HG02610 (cell line): Measurements from ENCODE around the gene UBE2D3.
"Not testable (repeated sequence)": the region's sequence is repeated elsewhere in the genome, so short reads cannot be mapped to it uniquely, and the experiment has no call there.

Source experiments
- ATAC-seq: cut with Tn5 transposase; IDR thresholded peaks from one replicate; pipeline ENCODE4 v1.9.1; 2021; ENCODE audit warnings: mild to moderate bottlenecking, moderate library complexity; ENCODE audit not compliant: unreplicated experiment

Gene UBE2D3

DNA sequence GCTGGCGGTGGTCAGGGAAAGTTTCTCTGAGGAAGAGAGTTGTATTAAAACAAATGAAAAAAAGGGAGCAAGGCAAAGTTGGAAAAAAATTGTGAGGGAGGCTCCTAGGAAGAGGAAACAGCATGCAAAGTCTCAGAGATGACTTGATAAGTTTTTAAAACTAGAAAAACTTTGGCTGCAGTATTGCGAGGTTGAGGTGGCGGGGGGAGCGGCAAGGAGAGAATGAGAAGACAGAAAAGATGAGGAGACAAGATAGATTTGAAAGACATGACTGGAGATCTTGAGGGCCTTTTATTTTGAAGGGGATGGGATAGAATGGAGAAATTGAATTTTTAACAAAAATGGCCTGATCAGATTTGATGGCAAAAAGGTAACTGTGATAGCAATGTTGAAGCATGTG is 4.8 kb upstream of the UBE2D3 start:
- ATAC-seq = no peak

DNA sequence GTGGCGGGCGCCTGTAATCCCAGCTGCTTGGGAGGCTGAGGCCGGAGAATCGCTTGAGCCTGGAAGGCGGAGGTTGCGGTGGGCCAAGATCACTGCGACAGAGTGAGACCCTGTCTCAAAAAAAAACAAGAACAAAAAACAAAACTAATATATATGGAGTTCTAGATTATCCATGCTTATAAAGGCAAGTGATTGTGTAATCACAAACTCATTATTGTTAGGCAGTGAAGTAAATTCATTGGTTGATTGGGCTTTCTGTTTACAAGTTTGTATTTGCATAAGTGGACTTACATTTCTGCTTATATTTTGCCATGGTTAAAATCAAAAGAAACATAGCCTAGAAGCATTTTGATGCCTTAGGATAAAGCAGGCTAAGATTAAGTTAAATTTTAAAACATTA is 2.5 kb upstream of the UBE2D3 start:
- ATAC-seq = no peak

DNA sequence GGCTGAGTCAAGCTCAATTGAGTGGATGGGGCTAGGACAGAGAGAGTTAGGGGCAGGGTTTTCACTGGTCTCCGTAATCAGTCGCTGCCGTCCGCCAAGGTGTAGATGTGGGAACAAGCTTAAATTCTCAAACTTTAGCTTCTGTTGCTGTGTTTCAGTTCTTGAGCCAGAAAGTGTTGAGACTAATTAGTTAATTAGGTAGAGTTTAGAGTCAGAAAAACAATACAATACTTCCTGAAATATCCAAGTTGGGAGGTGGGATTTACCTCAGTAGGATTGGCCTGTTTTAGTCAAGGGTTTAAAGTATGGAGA is 1.1 kb upstream of the UBE2D3 start:
- ATAC-seq = no peak

DNA sequence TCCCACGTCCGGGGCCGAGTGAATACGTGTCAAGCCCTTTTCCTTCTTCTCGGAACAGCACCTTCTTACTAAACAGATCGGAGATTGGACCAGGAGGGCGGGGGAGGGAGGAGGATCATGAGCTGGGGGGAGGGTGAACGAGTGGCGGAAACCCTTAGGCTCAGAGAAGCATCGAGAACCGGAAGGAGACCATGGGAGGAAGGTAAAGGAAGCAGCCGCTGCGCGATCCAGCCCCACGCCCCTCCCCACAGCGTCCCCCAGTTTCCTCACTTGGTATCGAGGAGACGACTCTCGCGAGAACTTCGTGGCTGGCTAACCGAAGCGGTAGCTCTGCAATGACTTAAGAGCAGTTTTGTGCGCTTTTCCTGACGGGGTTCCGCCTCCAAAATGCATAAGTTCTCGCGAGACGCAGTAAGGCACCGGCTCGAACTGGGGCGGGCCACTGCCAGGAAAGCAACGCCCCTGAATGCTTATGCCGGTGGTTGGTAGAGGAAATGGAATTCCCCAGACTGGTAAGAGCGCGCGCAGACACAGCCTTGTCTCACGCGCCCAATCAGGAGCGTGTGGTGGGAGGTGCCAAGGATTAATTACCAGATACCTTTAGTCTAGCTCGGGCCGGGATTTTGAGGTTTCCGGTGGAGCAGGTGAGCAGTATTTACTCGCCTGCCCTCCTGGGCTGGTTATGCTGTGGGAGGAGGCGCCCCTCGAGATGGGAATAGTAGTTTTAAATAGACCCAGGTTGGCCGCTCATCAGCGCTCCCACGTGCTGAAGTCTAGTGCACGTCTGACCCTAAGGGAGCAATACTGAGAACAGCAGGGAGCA is 534 bp upstream of the UBE2D3 start:
- peak; percentile 72 for ATAC-seq

DNA sequence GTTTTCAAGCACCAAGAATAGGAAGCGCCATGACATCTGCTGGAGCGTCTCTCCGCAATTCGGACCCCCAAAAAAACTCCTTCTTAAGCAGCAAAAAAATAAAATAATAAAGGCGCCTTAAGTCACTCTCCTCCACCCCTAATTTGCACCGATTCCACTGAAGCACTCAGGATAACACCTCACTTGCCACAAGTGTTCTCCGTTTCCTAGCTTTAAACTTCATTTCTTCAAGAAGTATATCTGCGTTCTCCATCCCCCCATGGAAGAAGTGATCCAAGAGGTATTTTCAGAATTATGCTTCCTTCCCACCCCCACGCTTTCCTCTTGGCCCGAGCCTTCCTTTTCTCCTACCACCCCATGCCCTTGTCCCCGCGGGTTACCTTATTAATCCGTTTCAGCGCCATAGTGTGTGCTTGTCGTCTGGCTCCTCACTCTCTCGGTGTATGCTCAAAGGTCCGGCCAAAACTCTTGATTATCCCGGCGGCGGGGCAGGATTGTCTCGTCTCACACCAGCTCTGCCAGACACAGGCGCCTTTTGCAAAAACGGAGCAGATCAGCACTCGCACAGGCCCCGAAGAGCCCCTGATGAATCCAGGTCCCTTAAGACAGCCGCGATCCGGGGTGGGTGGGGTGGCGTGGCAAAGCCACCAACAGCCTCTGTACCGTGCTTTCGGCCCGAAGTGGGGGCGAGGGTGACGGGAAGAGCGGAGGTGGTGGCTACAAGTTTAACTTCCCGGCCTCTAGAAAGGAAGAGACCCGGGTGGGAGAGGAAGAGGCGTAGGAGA is 1.1 kb downstream of the UBE2D3 start:
- no peak for ATAC-seq

DNA sequence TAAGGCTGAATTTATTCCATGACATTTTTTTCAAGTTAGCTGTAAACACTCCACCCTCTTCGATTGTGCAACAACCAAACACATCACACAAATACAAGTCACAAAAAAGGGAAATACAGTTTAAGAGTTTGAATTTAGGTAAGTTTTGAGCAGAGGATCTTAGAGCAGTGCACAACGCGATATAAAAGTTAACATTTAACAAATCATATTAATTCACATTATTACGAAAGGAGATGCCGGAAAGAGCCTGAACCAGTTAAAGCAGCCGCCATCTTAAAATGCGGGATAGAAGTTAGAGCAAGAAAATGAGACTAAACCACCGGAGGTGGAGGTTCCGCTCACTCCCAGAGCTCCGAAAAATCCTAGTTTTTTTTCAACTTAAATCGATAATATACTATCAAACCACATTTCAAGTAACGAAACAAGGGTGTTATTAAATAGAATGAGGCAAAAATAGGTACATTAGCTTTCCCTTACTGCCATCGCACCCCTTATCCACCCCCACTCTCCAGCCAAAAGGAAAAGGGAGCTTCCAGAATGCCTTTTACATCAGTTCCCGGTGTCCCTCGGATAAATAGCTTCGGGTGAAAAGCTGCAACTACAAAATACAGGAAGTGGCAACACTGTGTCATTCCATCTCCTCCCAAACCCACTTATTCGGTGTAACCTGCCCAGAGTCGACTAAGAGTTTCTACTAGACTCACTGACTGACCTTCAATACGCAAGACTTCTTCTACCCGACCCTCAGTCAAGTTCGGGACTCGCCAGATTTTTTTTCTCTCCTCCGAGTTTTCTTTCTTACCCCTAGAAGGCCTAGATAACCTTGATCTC is 1.9 kb downstream of the UBE2D3 start:
- ATAC-seq = no peak

GRCh38 chr4:102824398-102824797 is 3.0 kb downstream of the UBE2D3 start:
- ATAC-seq = no peak

DNA sequence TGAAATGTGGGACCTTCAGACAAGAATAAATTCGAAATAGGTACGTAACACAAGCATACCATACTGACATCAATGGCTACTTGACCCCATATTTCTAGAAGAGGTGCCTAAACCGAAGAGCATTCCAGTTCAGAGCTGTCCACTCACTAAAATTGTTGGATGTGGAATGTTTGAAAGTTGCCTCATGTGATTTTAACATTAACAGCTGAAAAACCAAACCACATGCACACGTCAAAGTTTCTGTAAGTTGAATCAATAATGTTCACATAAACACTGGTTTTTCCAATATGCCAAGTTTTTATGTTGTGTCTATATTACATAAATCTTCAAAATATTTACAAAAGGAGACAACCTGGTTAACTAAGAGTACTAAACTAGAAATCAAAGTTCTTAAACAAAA is 3.5 kb downstream of the UBE2D3 start:
- ATAC-seq = no peak

GRCh38 chr4:102823464-102823863 is 3.9 kb downstream of the UBE2D3 start:
- ATAC-seq = no peak

- ATAC-seq = no peak
These were observed 7.6 kb downstream of the UBE2D3 start for GRCh38 chr4:102819588-102820365.

DNA sequence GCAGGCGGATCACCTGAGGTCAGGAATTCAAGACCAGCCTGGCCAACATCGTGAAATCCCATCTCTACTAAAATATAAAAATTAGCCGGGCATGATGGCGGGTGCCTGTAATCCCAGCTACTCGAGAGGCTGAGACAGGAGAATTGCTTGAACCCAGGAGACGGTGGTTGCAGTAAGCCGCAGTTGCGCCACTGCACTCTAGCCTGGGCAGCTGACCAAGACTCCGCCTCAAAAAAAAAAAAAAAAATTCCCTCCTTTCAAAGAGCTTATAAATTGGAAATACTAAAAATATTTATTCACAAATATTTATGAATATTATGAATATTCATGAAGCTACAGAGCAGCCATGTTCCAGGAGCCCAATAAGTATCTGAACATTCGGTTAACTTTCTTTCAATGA is 8.3 kb downstream of the UBE2D3 start:
- ATAC-seq = not testable (repeated sequence)

GRCh38 chr4:102817613-102818268 is 9.6 kb downstream of the UBE2D3 start:
- no peak for ATAC-seq

DNA sequence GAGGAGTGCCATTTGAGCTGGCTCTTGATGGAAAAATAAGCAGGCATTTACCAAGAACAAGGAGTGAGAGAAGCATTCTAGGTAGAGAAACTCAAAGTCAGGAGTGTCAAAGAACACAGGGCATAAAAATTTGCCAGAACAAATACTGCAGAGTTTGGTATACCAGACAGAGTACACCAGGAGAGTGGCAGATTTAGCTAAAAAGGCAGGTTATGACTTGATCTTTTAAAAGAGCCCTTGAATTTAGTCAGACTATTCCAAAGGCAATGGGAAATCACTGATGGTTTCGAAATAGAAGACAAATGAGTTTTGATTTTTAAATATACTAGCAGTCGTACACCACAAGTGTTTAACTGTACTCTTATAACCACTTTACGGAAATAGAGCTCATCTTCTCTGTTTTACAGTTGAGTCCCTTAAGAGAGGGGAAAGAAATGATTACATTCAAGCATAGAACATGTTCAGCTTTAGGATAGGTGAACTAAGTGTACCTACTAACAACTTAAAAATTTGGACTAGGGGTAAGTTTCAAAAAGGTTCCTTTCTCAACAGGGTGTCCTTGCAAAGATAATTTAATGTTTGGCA is 10.2 kb downstream of the UBE2D3 start:
- no peak for ATAC-seq

- ATAC-seq = no peak
These were observed 11.4 kb downstream of the UBE2D3 start for GRCh38 chr4:102815981-102816380.

DNA sequence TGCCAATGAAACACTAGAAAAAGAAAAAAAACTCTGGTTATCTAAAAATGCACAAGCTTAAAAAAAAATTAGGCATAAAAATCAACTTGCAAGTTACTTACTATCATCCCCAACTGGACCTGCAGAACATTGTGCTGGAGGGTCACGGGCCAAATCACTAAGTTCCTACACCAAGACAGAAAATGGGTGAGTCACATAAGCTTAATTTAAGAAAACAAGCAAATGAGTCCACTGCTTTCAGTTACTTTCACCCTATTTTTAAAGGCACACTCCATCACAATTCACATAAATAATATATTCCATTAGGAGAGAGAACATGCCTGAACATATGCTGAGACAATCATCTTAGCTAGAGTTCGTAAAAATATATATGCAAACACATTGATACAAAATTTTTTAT is 17.7 kb downstream of the UBE2D3 start:
- no peak for ATAC-seq

DNA sequence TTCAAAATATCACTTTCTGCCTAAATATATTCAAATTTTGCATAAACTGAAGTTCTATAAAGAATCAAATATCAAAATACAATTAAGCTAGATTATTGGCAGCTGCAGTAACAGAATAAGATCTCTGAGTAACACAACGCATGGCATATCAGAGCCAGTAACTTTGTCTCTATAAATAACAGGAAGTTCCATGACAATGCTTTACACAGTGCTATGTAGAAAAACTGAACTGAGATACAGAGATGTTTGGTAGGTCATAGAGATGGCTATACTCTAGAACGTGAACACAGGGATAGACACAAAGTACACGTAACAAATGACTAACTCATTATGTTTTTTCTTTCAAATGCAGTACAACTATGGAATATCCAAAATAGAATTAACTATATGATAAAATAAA is 18.2 kb downstream of the UBE2D3 start:
- peak; percentile 65 for ATAC-seq

- no peak for ATAC-seq
These were observed 19.3 kb downstream of the UBE2D3 start for GRCh38 chr4:102808009-102808408.

DNA sequence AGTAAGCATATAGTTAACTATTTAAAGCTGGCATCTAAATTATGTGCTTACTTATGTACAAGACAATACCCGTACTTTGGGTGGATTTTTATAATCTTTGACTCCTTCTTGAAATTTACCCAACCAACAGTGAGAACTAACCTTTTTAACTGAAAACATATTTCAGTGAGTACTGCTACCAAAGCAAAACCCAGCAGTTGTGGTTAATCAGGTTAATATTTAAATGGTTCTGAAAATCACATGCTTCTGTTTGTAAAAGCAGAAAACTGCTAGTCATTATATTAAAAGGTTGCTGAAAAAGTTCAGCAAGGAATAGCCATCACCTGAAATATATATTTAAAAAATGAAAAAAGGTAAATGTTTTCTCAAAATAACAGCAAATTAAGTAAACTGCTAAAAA is 20.0 kb downstream of the UBE2D3 start:
- no peak for ATAC-seq

- no peak for ATAC-seq
These were observed 27.5 kb downstream of the UBE2D3 start for GRCh38 chr4:102799816-102800215.

DNA sequence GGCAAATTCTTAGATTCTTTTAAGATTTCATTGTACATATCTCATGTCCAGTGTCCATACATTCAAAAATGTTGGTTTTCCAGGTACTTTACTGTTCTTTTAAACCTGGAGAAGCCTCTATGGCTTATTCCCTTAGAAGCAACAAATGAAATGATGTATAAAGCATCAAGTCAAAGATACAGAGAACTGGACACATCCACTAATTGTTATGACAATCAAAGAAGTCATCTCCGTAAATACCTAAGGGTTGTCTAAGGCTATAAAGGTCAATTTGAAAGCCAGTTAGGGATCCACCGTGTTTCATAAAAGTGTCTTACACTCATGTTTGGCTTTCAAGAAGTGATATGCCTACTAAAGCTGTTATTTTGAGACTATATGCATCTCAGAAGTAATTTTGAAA is 32.4 kb downstream of the UBE2D3 start:
- no peak for ATAC-seq
